Astrocyte of the spinal cord (primary cell): ENCODE measurements around the gene PHF10.
"Not testable (repeated sequence)": the region's sequence is repeated elsewhere in the genome, so short reads cannot be mapped to it uniquely, and the experiment has no call there.

Experiments
- DNase-seq: peaks from one replicate; pipeline ENCODE4 v3.0.0; 2011; ENCODE audit warnings: low read depth, low spot score
- H3K4me3 ChIP-seq: 2 replicates; pipeline ENCODE4 v1.5.1; 2011; ENCODE audit warnings: low read depth, mild to moderate bottlenecking, low read length, moderate library complexity
- CTCF ChIP-seq: IDR thresholded peaks from 2 replicates; pipeline ENCODE4 v1.5.1; 2012; ENCODE audit warnings: low read depth, mild to moderate bottlenecking, low read length, inconsistent platforms
- in situ Hi-C: cut with HindIII; loops from 2 replicates; pipeline ENCODE4 v1.10.0; 2017; ENCODE audit warnings: low sequenced_read_pairs

Gene PHF10

GRCh38 chr6:169700296-169700695, 24.0 kb downstream of the PHF10 start:
- DNase-seq: peak; percentile 35
- in situ Hi-C loops: no loop called here
- no peak overlapping the region for H3K4me3 ChIP-seq
- no peak for TF ChIP-seq CTCF

- TF ChIP-seq CTCF: peak; percentile 51
- in situ Hi-C loops, H3K4me3 ChIP-seq, DNase-seq: not testable (repeated sequence)
Measured at GRCh38 chr6:169697115-169697514, 27.2 kb downstream of the PHF10 start.

- DNase-seq: no peak
- H3K4me3 ChIP-seq: no peak overlapping the region
- TF ChIP-seq CTCF: no peak
- in situ Hi-C loops: no loop called here
Measured at GRCh38 chr6:169695131-169695530, 29.2 kb downstream of the PHF10 start.

DNA sequence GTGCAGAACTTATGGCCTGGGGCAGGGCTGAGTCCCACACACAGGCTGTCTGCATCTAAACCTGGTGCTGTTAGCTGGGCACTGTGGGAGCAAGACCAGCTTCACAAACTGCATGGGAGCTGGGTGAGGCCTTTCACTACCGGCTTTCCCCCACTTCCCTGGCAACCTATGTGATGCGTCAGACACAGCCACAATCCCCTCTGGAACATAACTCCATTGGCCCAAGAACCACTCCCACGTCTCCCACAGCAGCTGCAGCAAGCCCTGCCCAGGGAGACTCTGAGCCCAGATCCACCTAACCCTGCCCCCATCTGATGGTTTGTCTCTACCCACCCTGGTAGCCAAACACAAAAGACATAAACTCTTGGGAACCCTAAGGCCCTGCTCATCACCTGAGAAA, 31.8 kb downstream of the PHF10 start:
- in situ Hi-C loops: no loop called here
- no peak for TF ChIP-seq CTCF
- no peak for DNase-seq
- H3K4me3 ChIP-seq: no peak overlapping the region

GRCh38 chr6:169691260-169691659, 33.0 kb downstream of the PHF10 start:
- DNase-seq: no peak
- H3K4me3 ChIP-seq: no peak overlapping the region
- TF ChIP-seq CTCF: no peak
- in situ Hi-C loops: no loop called here

DNA sequence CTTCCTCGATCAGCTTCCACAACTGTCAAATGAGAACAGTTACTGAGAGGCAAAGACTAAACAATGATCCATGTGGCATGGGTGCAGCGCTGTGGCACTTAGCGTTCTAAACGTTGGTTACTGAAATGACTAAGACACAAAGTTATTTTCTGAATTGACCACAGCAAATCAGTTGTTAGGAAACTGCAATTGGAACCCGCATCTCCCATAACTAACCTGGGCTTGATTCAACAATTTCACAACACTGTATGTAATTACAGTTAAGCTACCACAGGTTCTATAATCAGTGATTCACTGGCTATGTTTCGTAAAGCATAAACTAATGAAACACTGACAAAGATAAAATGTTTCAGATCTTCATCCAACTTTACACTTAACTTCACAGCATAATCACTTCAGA, 35.0 kb downstream of the PHF10 start:
- no peak for TF ChIP-seq CTCF
- in situ Hi-C loops: no loop called here
- DNase-seq: peak; percentile 86
- H3K4me3 ChIP-seq: no peak overlapping the region

DNA sequence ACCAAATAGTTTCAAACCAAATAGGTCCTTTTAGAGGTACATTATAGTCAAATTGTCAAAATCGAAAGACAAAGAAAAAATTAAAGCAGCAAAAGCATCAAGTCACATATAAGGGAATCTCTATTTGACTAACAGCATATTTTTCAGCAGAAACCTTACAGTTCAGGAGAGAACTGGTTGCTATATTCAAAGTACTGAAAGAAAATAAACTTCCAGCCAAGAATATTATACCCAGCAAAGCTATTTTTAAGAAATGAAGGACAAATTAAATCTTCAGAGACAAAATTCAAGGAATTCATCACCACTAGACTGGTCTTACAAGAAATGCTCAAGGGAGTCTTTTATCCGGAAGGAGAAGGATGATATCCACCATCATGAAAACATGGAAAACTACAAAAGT, 38.4 kb downstream of the PHF10 start:
- H3K4me3 ChIP-seq: no peak overlapping the region
- in situ Hi-C loops: no loop called here
- no peak for DNase-seq
- no peak for TF ChIP-seq CTCF
